NCI-H1694 (cell line): ENCODE measurements around the gene GAN.

ENCODE experiments used
- DNase-seq: peaks from one replicate; lab custom pipeline; 2025; lab: John Stamatoyannopoulos, UW

Gene GAN

DNA sequence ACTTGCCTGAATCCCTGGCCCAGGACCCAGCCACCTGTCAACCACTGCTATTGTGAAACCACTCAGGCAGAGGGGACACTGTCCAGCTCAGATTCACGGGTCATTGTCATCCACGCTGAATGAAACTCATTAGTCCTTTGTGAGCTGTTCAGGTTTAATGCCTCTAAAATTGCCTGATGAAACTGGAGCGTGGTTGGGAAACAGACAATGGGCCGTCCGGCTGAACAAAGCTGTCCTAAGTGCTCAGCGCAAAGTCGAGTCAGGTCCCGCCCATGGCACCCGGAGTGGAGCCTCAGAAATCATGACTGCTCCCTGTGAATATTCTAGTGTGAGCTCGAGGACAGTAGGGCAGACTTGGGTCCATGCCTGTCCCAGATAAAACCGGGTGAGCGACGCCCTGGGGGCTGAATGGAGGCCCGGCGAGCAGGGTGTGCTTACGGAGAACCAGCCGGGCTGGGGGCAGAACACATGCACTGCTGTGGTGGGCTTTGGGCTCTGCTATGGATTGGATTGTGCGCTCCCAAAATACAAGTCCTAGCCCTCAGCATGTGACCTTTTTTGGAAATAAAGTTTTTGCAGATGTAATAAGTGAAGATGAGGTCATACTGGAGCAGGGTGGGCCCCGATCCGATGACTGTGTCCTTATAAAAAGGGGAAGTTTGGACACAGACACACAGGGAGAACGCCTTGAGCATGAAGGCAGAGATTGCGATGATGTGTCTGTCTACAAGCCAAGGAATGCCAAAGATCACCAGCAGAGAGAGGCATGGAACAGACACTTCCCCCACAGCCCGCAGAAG is 117.0 kb downstream of the GAN start:
- no peak for DNase-seq

DNA sequence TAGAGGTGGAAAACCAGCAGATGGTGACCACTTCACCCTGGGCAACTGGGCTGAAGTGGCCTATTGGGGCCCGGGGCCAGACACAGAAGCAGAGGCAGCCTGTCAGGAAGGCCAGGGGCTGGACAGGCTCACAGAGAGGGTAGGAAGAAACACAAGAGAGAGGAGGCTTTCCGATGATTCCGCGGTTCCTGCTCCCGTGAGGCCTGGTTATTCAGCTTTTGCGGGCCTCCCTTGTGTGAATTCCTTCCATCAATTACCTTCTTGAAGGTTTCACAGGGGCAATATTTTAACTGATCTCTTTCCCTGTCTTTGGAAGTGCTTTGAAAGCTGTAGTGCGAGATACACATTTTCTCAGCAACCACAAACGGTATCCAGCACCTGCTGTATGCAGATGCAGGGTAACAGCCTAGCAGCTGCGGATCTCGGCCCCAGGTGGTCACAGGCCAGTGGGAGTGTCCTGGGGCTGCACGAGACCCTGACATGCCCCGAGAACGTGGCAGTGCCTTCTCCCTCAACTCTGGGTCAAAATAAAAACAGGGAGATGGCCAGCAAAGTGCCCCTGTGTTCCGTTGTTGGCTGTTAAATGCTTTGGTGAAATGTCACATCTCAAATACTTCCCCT is 118.3 kb downstream of the GAN start:
- DNase-seq: no peak

DNA sequence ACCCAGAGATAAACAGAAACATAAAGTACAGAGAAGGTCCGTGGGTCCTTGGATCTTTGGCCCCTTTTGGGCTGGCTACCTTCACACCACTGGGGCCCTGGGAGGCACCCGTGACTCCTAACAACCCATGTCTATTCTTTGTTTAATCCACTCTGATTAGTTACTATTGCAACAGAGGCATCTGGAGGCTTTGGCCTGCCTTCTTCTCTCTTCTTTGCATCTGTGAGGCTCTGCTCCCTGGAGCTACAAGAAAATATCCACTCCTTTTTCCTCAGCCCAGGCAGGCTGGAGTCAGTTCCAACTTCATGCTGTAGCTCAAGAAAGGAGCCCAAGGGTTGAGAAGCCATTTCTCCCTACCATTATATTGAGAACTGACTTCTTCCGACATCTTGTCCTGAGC is 120.3 kb downstream of the GAN start:
- no peak for DNase-seq

DNA sequence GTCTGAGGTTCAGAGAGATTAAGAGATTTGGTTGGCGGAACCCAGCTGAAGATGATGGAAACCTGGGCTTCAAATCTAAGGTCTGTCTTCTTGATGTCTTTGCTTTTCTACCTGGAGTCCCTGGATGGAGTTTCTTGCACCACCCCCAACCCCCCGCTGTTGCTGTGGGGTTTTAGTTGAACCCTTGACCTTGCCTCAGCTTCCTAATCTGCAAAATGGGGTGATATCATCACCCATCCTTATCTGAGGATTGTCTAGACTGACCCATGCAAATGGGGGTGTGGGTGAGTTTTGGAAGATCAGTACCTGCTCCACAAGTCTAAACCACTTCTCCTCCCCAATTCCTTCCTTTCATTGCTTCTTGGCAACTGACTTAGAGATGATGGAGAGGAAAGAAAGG is 120.8 kb downstream of the GAN start:
- DNase-seq: no peak

DNA sequence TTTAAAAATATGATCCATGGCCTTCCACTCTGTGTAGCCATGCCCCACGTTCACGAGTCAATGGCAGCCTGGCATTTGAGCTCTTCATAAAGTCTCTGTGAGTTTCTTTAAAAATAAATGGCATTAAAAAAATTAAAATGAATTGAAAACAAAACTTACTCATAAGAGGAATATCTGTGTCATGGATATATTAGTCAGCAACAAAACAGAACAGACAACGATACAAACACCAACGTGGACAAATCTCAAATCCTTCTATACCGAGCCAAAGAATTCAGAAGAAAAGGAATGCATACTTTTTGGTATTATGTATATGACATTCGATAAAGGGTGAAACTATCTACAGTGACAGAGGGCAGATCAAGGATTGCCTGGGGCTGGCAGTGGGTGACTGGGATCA is 121.6 kb downstream of the GAN start:
- no peak for DNase-seq

DNA sequence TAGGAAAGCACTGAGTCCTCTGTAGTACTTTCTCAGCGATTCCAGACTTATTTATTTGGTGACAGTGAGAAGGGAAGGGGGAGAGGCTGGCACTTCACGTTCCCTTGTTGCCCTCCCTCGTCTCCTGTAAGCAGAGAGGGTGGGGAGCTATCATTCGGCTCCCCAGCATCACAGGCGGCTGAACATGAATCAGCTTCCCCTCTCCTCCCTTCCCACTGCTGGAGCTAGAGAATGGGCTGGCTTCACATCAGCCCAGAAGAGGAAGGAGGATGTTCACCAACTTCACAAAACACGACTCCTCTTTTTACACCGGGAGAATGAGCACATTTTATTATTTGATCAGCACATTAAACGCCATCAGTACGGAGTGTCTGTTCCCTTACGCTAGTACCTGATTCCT is 123.1 kb downstream of the GAN start:
- no peak for DNase-seq
